HepG2 (cell line): ENCODE data around the gene MACROD2. TPM values are rescaled to one million over a fixed set of nuclear protein-coding genes. Genes with fewer than 3 reads are reported as not detected.

Experiments
- ATAC-seq: fragments of 200-7000 bp; cut with Tn5 transposase; 3 replicates; pipeline ENCODE4 v1.9.1; 2020; ENCODE audit warnings: mild to moderate bottlenecking, moderate library complexity
- BruUV-seq: library from RNA; stranded (reverse); fragments of 400-500 nt; replicated peaks from 2 replicates; lab custom pipeline; 2021; lab: Mats Ljungman, UMichigan
- CTCF ChIA-PET: fragments of 300-600 bp; formaldehyde crosslinking; extraction: SDS; loops from one replicate; lab custom pipeline; 2021; ENCODE audit warnings: low total read pairs, inconsistent platforms, low intra/inter-chr PET ratio; lab: Yijun Ruan, JAX
- POLR2A ChIA-PET: fragments of 350-600 bp; sonication (Branson Sonifier 250); formaldehyde crosslinking; loops from one replicate; lab custom pipeline; 2020; ENCODE audit warnings: antibody characterized with exemption, inconsistent platforms; lab: Yijun Ruan, JAX
- DNase-seq: peaks from one replicate; pipeline ENCODE4 v3.0.0-alpha.2; 2015; ENCODE audit warnings: low spot score
- FAIRE-seq: peaks from 3 replicates; lab custom pipeline; 2011; peaks lifted over from hg19 to GRCh38; lab: Jason Lieb, UNC
- H2AFZ ChIP-seq: one replicate; pipeline ENCODE4 v1.6.1; 2011; ENCODE audit warnings: low read length, inconsistent platforms
- H3K27ac ChIP-seq: fragments of 300-600 bp; 3 replicates; pipeline ENCODE4 v1.8.0; 2011; ENCODE audit warnings: mixed run types, mild to moderate bottlenecking, mixed read lengths, low read length, inconsistent platforms; ENCODE audit not compliant: insufficient read depth; ENCODE audit errors: extremely low read length
- H3K27me3 ChIP-seq, 2 experiments: fragments of 200-600 bp in 1 of 2; 2 replicates in 1 of 2; 3 replicates in 1 of 2; pipeline versions ENCODE4 v1.6.0 to v1.8.0; 2011; ENCODE audit warnings: low read length in 2 of 2, mild to moderate bottlenecking in 2 of 2, moderate library complexity in 2 of 2, inconsistent platforms in 1 of 2; ENCODE audit not compliant: insufficient read depth in 2 of 2, control insufficient read depth in 1 of 2
- H3K36me3 ChIP-seq, 2 experiments: fragments of 200-600 bp in 1 of 2; replicated peaks in 1 of 2; 2 replicates in 1 of 2; 3 replicates in 1 of 2; pipeline versions ENCODE4 v1.5.1 to v1.8.0; 2011; ENCODE audit warnings: low read length in 2 of 2, inconsistent platforms in 1 of 2; ENCODE audit not compliant: insufficient read depth in 2 of 2, control insufficient read depth in 1 of 2
- H3K4me1 ChIP-seq: 2 replicates; pipeline ENCODE4 v1.5.1; 2012; ENCODE audit warnings: low read length, inconsistent platforms; ENCODE audit not compliant: insufficient read depth
- H3K4me2 ChIP-seq: 2 replicates; pipeline ENCODE4 v1.6.0; 2011; ENCODE audit warnings: low read depth, low read length, inconsistent platforms
- H3K4me3 ChIP-seq, 3 experiments: fragments of 200-600 bp in 1 of 3; sonication (generic), shearing (Covaris generic) in 1 of 3; replicated peaks in 1 of 3; 2 replicates each; pipeline ENCODE4 v1.5.1; 2011 to 2016; ENCODE audit warnings: low read length in 3 of 3, inconsistent platforms in 2 of 3, low read depth in 2 of 3, mild to moderate bottlenecking in 2 of 3, control low read depth in 1 of 3, mixed read lengths in 1 of 3; ENCODE audit not compliant: insufficient read depth in 1 of 3
- H3K79me2 ChIP-seq: one replicate; pipeline ENCODE4 v1.6.1; 2011; ENCODE audit warnings: low read length, inconsistent platforms; ENCODE audit not compliant: insufficient read depth
- H3K9ac ChIP-seq: 2 replicates; pipeline ENCODE4 v1.6.0; 2011; ENCODE audit warnings: mild to moderate bottlenecking, low read depth, low read length, inconsistent platforms; ENCODE audit not compliant: insufficient read depth
- H3K9me3 ChIP-seq: 2 replicates; pipeline ENCODE4 v1.5.1; 2012; ENCODE audit warnings: mild to moderate bottlenecking, low read length
- H4K20me1 ChIP-seq: 2 replicates; pipeline ENCODE4 v1.6.0; 2011; ENCODE audit warnings: inconsistent platforms, mild to moderate bottlenecking, low read length, moderate library complexity; ENCODE audit not compliant: insufficient read depth
- MAFK ChIP-seq, 2 experiments: IDR thresholded peaks in 1 of 2; conservative IDR thresholded peaks in 1 of 2; 2 replicates each; pipeline ENCODE4 v1.6.1; 2011; ENCODE audit warnings: improper control_type of control experiment in 2 of 2, low read length in 2 of 2
- PHF21A ChIP-seq: sonication (generic); formaldehyde crosslinking; IDR thresholded peaks from 2 replicates; pipeline ENCODE4 v1.5.0; 2020; ENCODE audit warnings: mild to moderate bottlenecking, missing genetic modification reagents
- RXRB ChIP-seq: IDR thresholded peaks from 2 replicates; pipeline ENCODE4 v1.6.1; 2016; ENCODE audit warnings: borderline replicate concordance, missing genetic modification reagents, missing compliant biosample characterization
- ZNF264 ChIP-seq: sonication (generic); formaldehyde crosslinking; IDR thresholded peaks from 2 replicates; pipeline ENCODE4 v1.4.0; 2020; ENCODE audit warnings: missing genetic modification reagents
- WGBS: methylation state at CpG from one replicate; pipeline ENCODE4 v1.1.6; 2017; ENCODE audit warnings: low lambda C conversion rate; 5-methylcytosine and 5-hydroxymethylcytosine counted together
- in situ Hi-C: cut with HindIII; loops from 2 replicates; pipeline ENCODE4 v1.10.0; 2017; ENCODE audit warnings: low pct_unique_long_range_greater_than_20kb; ENCODE audit not compliant: extremely low pct_ligation_motif_present
- intact Hi-C: fragments of 100-400 bp; cut with micrococcal nuclease; formaldehyde crosslinking; loops from one replicate; pipeline ENCODE4 v1.10.0; 2022; ENCODE audit not compliant: unreplicated experiment
- polyA plus RNA-seq, 8 experiments: library from polyadenylated mRNA; depleted of rRNA in 3 of 8; stranded (reverse) in 7 of 8; unstranded in 1 of 8; fragments of >200 nt; fragmentation: Illumina TruSeq in 4 of 8; extraction: Trizol in 4 of 8; gene quantifications; 2 replicates each; pipeline versions ENCODE4 v1.2.1 to v1.2.3, GENCODE V29; 2011 to 2016; ENCODE audit warnings: low read depth in 4 of 8, missing spikeins in 1 of 8, mixed read lengths in 1 of 8; ENCODE audit not compliant: insufficient read depth in 1 of 8
- total RNA-seq, 5 experiments: library from RNA; depleted of rRNA; stranded (reverse); fragments of >200 nt; fragmentation: Illumina TruSeq; extraction: Trizol; gene quantifications; 2 replicates each; pipeline ENCODE4 v1.2.3, GENCODE V29; 2016; ENCODE audit warnings: low read depth in 1 of 5

Gene MACROD2
- total and polyA plus RNA-seq, 2 of the 13 experiments (the other 11 are each of a cell fraction or from before 2014, with no cell fraction given) = 0.13 to 0.51 TPM

- in situ Hi-C loops = no loop called here
- intact Hi-C loops = no loop called here
Observed at GRCh38 chr20:15099130-15099529, 1103.8 kb downstream of the MACROD2 start.

GRCh38 chr20:15100506-15101160 is 1105.3 kb downstream of the MACROD2 start:
- Histone ChIP-seq H3K27me3 (no peaks in the 10 kb centered on the region), H3K9ac (no peak overlapping the region), H3K36me3 (no peaks in the 10 kb centered on the region), H4K20me1 (no peaks in the 10 kb centered on the region), H3K9me3 (0 out of 2 replicates have a peak, but pooled peaks cover 6% of the 10 kb centered on the region), H3K4me1 (no peaks in the 10 kb centered on the region), H3K79me2 (no peaks in the 10 kb centered on the region), H3K27ac (no peak overlapping the region), H3K4me3 (no peak overlapping the region), H2AFZ (no peak overlapping the region), H3K4me2 (no peak overlapping the region)
- intact Hi-C loops = no loop called here
- FAIRE-seq (no peak), ATAC-seq (no peak), DNase-seq (no peak)
- TF ChIP-seq PHF21A (CRISPR knock-in tag) = no peak
- TF ChIP-seq MAFK (conservative IDR thresholded peaks at IDR 0.05 in 1 of 2, IDR thresholded peaks at IDR 0.05 in 1 of 2; ENCODE audit: low read length in 2 of 2) = 0 out of 4 replicates have a peak, but pooled peaks of 1 of the 2 experiments have one; percentile 0
- no TSS peak for BruUV-seq
- POLR2A ChIA-PET = no interaction called here
- in situ Hi-C loops = no loop called here
- CTCF ChIA-PET = no interaction called here

More at GRCh38 chr20:15099130-15099529, 1103.8 kb downstream of the MACROD2 start:
- Histone ChIP-seq H2AFZ (peak overlapping the region; percentile 35), H3K36me3 (no peaks in the 10 kb centered on the region), H3K4me3 (no peak overlapping the region), H3K9me3 (0 out of 2 replicates have a peak, but pooled peaks cover 6% of the 10 kb centered on the region)
- POLR2A ChIA-PET = no interaction called here
- no peak for FAIRE-seq
- TF ChIP-seq ZNF264 = peak; percentile 95
- no peak for TF ChIP-seq RXRB
- TF ChIP-seq, all 625 proteins: peak for 1
- Histone ChIP-seq H3K79me2 (no peaks in the 10 kb centered on the region), H3K27me3 (no peaks in the 10 kb centered on the region), H3K27ac (no peak overlapping the region), H3K4me2 (no peak overlapping the region), H3K4me1 (no peaks in the 10 kb centered on the region), H4K20me1 (no peaks in the 10 kb centered on the region), H3K9ac (no peak overlapping the region)
- BruUV-seq = no TSS peak
- ATAC-seq = no peak
- 2% methylated on average over 1 of the region's 1 CpG for WGBS
- DNase-seq = no peak
- CTCF ChIA-PET = no interaction called here
